Fibroblast of gingiva (primary cell): ENCODE data around the gene AFF3.

Experiments
- DNase-seq: peaks from one replicate; pipeline ENCODE4 v3.0.0-alpha.2; 2011; ENCODE audit warnings: low read depth

Gene AFF3

DNA sequence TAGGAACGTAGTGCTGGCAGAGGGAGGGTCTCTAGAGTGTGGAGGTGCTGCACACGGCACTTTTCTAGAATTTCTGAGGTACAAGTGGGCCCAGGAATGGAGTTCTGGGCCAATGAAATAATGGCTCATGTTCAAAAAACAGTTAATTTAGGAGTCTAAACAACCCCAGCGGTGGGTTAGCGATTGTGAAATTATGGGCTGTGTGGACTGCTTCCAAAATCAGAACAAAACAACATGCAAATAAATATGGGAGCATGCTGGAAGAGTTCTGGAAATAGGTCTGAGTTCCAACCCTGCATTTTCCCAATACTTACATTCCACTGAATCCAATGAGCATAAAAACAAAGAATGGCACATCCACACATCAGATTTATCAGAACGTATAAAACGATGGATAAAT is 317.6 kb downstream of the AFF3 start:
- DNase-seq = no peak

- no peak for DNase-seq
Measured at GRCh38 chr2:99822474-99823207, 319.7 kb downstream of the AFF3 start.

- DNase-seq = no peak
Measured at GRCh38 chr2:99821984-99822383, 320.4 kb downstream of the AFF3 start.

DNA sequence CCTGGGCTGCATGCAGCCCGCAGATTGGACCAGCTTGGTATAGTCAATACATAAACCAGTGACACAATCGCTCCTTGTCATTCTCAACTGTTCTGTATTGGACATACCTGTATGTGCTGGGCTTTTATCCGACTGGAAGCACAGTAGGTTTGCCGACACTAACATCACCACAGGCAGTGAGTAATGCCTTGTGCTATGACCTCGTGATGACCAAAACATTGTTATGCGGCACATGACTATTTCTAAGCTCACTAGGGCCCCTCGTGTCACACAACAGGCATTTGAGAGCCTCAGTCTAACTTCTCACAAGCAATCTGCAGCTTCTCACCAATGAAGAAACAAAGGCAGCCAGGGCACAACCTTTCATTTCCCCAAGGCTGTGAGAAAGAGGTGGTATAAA is 320.8 kb downstream of the AFF3 start:
- no peak for DNase-seq

GRCh38 chr2:99821039-99821438 is 321.4 kb downstream of the AFF3 start:
- no peak for DNase-seq

GRCh38 chr2:99819766-99820165 is 322.6 kb downstream of the AFF3 start:
- no peak for DNase-seq

DNA sequence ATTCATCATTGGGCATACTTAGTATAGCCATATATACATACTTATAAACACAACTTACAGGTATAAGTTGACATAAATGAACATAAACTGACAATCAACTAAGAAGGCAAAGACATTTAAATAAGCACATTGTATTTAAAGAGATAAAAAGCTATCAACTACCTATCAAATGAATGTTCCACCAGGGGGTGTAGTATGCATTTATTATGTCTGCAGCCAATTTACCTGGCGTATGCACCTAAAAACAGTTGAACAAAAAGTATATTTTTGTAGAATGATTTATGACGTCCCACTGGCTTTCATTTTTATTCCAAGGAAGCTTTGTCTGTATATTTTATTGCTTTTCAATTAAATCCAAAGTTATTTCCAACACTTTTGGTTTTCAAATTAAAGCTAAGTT is 323.5 kb downstream of the AFF3 start:
- no peak for DNase-seq

DNA sequence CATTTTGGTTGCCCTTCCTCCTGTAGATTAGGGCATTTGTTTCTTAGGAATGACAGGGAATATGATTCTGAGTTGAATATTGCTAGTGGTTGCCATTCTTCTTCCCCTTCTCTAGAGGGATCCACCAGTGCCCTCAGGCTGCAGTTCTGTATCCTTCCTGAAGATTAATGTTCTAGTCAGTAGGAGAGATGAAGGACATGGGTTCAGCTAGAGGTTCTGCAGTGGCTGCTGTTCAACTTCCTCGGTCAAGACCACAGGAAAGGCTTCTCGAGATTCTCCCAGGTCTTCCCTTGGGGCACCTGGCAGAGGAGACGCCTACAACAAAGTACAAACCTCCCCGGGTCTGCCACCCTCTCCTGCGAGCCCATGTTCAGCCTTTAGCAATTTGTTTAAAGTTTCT is 325.5 kb downstream of the AFF3 start:
- no peak for DNase-seq

DNA sequence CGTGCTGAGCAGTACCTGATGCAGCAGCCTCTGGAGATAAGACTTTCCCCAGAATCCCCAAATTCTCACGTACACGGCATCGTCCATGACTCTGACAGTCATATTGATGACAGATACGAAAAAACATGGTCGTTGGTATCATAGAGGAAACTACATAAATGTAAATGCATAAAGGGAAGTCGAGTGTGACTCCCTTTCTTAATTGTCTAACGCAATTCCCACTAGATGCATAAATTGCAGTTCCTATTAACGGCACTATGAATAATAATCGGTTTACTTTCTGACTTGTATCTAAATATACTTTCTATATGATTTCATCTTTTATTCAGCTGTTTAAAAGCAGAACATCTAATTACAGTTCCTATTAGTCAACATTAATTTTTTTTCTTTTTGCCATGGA is 330.0 kb downstream of the AFF3 start:
- DNase-seq = no peak

DNA sequence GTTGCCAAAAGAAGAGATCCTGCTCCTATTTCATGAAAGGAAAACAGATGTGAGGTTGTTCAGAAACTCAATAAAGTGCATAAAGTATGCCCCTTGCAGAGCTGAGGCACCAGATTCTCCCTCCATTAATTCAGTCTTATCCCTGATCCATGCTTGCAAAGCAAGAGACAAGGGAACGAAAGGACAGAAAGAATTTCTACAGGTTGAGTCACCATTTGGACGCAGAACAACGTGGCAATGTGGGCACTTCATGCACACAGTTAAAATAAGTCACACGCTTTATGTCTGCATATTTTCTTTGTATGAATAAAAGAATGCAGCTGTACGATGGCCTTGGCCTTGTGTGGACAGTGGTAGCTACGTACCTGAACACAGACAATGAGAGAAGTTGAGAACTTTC is 330.8 kb downstream of the AFF3 start:
- DNase-seq = peak; percentile 24

- DNase-seq = no peak
Measured at GRCh38 chr2:99810225-99810624, 332.2 kb downstream of the AFF3 start.

DNA sequence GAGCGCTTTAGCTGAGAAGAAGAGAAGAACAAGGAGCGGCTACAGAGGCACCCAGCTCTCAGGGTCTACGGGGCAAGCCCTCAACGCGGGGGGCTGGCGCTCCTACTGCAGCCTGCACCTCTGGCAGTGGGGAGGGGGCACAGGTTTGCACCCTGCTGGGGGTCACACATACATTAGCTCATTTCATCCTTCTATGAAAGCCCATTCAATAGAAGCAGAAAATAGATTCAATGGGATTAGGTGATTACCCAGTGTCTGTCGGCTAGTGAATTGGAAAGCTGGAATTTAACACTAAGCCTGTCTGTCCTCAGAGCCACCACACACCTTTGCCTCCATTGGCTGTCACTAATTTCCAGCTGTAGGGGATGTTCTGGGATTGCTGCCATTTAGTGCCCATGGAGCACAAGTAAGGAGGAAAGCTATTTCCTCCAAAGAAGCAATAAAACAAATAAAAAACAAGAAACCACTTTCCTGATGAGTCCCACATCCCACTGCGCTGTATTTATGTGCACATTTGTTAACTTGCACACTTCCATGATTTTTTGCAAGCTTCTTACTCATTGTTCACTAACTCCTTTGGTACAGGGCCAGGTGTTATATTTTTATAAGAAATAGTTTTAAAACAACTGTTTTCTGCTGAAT is 333.0 kb downstream of the AFF3 start:
- no peak for DNase-seq

DNA sequence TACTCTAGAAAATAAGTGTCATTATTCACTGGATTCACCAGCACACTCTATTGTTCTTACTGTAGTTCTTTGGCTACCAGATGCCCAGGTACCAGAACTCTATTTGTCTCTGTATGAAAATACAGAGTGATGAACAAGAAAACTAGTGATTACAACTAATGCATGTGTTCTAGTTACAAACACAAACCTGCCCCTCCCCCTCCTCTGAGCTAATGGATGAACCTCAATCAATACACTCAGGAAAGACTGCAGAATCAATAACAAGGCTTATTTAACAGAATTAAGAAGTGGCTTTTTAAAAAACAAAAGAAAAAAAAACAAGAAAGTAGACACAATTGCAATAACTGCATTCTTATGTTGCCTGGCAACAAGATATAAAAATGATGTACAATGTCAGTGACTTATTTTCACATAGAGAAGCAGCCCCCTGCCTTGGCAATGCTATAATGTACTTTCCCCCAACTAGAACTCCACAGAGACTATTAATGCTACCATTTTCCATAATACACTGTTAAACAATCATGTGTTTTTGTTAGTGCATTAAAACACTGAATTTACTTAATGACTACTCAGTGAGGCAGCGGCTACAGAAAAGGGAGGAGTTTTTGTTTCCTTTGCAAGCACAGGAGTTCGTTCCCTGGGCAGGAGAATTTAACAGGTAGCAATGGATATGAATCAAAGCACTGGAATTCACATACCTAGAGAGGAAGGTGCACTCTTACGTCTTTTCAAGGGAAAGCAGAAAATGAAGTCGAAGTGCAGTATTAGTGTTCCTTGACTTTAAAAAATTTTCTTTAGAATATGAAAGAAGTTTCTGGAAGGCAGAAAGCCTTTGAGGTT is 333.8 kb downstream of the AFF3 start:
- DNase-seq = no peak

- peak; percentile 26 for DNase-seq
Measured at GRCh38 chr2:99806758-99807157, 335.6 kb downstream of the AFF3 start.

DNA sequence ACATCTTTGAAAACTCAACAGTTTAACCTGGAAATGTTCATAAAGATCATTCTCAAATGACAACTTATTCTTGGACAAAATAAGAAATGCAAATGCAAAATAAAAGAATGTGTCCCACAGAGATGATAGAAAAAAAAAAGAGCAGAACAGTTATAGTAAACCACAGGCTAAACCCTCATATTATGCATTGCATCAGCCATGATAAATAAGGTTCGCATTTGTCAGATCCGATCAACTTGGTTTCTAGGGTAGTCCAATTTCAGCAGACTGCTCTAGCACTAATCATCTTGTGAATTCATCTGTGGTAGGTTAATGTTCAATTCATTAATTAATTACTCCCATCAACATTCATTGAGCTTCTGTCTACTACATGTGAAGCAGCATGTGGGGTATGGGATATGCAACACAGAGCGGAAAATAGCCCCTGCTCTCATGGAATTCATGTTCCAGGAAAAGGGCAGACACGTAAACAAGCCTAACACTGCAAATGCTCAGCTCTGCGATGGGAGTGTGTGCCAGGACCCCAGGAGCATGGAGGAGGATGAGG is 336.4 kb downstream of the AFF3 start:
- DNase-seq = no peak

DNA sequence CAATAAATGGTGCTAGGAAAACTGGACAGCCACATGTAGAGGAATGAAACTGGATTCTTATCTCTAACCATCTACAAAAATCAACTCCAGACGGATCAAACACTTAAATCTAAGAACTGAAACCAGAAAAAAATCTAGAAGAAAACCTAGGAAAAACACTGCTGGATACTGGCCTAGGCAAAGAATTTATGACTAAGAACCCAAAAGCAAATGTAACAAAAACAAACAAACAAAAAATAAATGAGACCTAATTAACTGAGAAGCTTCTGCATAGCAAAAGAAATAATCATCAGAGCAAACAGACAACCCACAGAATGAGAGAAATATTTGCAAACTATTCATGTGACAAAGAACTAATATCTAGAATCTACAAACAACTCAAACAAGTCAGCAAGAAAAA is 338.5 kb downstream of the AFF3 start:
- peak; percentile 16 for DNase-seq

DNA sequence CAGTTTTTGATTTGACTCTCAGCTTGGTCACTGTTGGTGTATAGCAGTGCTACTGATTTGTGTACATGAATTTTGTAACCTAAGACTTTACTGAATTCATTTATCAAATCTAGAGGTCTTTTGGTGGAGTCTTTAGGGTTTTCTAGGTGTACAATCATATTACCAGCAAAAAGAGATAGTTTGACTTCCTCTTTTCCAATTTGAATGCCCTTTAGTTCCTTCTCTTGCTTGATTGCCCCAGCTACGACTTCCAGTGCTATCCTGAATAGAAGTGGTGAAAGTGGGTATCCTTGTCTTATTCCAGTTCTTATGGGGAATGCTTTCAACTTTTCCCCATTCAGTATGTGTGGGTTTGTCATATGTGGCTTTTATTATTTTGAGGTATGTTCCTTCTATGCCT is 339.7 kb downstream of the AFF3 start:
- DNase-seq = no peak

GRCh38 chr2:99801327-99801901 is 341.0 kb downstream of the AFF3 start:
- no peak for DNase-seq

GRCh38 chr2:99797475-99797874 is 344.9 kb downstream of the AFF3 start:
- no peak for DNase-seq

DNA sequence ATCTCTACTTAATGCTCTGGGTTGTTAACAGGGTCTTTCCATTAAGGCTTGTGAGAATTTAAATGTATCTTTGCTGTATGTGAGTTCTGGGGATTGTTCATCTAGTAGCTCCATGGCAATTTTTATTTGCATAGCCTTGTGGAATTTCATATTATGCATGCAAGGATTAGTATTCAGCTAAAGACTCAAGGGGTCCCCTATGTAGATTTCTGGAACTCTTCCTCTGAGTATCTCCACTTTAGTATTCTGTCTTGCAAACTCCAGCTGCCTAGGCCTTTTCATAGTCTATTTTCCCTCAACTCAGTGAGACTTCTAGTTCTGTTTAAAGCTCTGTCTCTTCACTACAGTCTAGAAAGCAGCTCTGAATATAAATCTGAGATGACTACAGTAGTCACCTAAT is 348.0 kb downstream of the AFF3 start:
- no peak for DNase-seq

DNA sequence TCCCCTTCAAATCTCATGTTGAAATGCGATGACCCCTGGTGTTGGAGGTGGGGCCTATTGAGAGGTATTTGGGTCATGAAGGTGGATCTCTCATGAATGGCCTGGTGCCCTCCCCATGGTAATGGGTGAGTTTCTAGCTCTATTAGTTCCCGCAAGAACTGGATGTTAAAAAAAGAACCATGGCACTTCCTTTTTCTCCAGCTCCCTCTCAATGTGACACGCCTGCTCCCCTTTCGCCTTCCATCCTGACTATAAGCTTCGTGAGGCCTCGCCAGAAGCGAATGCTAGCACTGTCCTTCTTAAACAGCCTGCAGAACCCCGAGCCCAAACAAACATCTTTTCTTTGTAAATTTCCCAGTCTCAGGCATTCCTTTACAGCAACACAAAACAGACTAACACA is 349.4 kb downstream of the AFF3 start:
- DNase-seq = no peak

DNA sequence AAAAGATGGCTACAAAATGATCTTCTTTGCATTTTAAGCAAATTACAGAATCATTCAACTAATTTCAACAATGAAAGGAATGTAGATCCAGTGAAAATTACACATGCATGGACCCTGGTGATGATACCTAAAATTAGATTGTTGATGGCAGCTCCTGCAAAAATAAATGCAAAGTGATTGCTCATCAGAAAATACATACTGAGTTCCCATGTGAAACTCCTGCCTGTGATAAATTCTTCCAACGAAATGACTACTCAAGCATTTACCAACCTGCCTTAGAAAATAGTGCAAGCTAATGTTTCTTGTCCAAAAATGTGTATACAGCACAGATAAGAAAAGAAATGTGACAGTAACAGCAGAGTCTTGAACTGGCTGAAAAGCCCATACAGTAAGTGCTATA is 352.5 kb downstream of the AFF3 start:
- DNase-seq = no peak
